HEK293 (cell line): ENCODE results near the gene CCDC9B.

Source experiments
- CTCF ChIP-seq: fragments of 450-650 bp; formaldehyde crosslinking; IDR thresholded peaks from 2 replicates; pipeline ENCODE4 v1.5.1; 2016; ENCODE audit warnings: missing biosample characterization, missing genetic modification characterization
- ZNF791 ChIP-seq: fragments of 450-650 bp; formaldehyde crosslinking; IDR thresholded peaks from 2 replicates; pipeline ENCODE4 v1.5.1; 2016; ENCODE audit warnings: missing biosample characterization, missing genetic modification characterization

GRCh38 chr15:40305281-40305680 is 35.5 kb downstream of the CCDC9B start:
- TF ChIP-seq ZNF791 (tag by site-specific recombination): no peak
- TF ChIP-seq CTCF (tag by site-specific recombination): no peak
